ENCODE measurements around the gene FADS1. TPM values are rescaled to one million over a fixed set of nuclear protein-coding genes. Genes with fewer than 3 reads are reported as not detected.

FADS1 gene
- total RNA-seq, 1 donor from 2014 or later, result 92.3 TPM

Other genes starting within 250 kb of the FADS1 start
- 0.32 and 0.44 TPM in 2 replicates for gene SYT7, start 235.9 kb downstream of the FADS1 start, total RNA-seq
- gene DAGLA, start 136.6 kb downstream of the FADS1 start, total RNA-seq, result 0.18 and 0.20 TPM in 2 replicates
- 0.78 and 0.99 TPM in 2 replicates for gene MYRF, start 64.4 kb downstream of the FADS1 start, total RNA-seq
- gene TMEM258, start 24.4 kb downstream of the FADS1 start, total RNA-seq, result 164 and 166 TPM in 2 replicates
- gene FEN1, start 24.1 kb downstream of the FADS1 start, total RNA-seq, result 147 and 149 TPM in 2 replicates
- gene FADS2, start 11.3 kb upstream of the FADS1 start, total RNA-seq, result 250 and 256 TPM in 2 replicates
- 9.0 and 14.2 TPM in 2 replicates for gene FADS3, start 74.5 kb upstream of the FADS1 start, total RNA-seq
- 0.23 and 0.24 TPM in 2 replicates for gene RAB3IL1, start 100.6 kb upstream of the FADS1 start, total RNA-seq
- 0.29 TPM in 1 of 2 replicates, not detected in the other for gene BEST1, start 133.3 kb upstream of the FADS1 start, total RNA-seq
- 566 and 580 TPM in 2 replicates for gene FTH1, start 150.6 kb upstream of the FADS1 start, total RNA-seq

All from activated T-helper 1 cell treated with anti-CD3 and anti-CD28 coated beads, Interleukin-12 subunit alpha, Interleukin-12 subunit beta, Interleukin-2, Interleukin-4 antibody, amounts not matched to agents 30 ng/mL and 10 ng/mL and 1 ng/mL, durations not matched to agents 14 hours and 24 hours and 36 hours (primary cell).